Subcutaneous abdominal adipose tissue (tissue), 5 donors: ENCODE data around the gene PRSS22.

Experiments used
- H3K27ac ChIP-seq: one replicate; pipeline ENCODE4 v1.7.0; 2013; ENCODE audit warnings: low read depth, mild to moderate bottlenecking, inconsistent platforms, low read length, moderate library complexity
- H3K27me3 ChIP-seq, 5 donors: one replicate each; pipeline ENCODE4 v1.7.0; 2013; ENCODE audit warnings: low read length in 5 of 5, inconsistent platforms in 1 of 5; ENCODE audit not compliant: control insufficient read depth in 5 of 5, insufficient read depth in 4 of 5
- H3K36me3 ChIP-seq, 5 donors: one replicate each; pipeline ENCODE4 v1.7.0; 2013; ENCODE audit warnings: low read length in 5 of 5; ENCODE audit not compliant: control insufficient read depth in 5 of 5, insufficient read depth in 5 of 5
- H3K4me1 ChIP-seq, 5 donors: one replicate each; pipeline ENCODE4 v1.7.0; 2013; ENCODE audit warnings: low read length in 5 of 5, mild to moderate bottlenecking in 3 of 5, moderate library complexity in 1 of 5; ENCODE audit not compliant: control insufficient read depth in 5 of 5, insufficient read depth in 5 of 5
- H3K4me3 ChIP-seq, 5 donors: one replicate each; pipeline ENCODE4 v1.7.0; 2013; ENCODE audit warnings: low read length in 5 of 5, low read depth in 1 of 5
- H3K9ac ChIP-seq, 5 donors: one replicate each; pipeline ENCODE4 v1.7.0; 2013; ENCODE audit warnings: low read length in 5 of 5, mild to moderate bottlenecking in 4 of 5, moderate library complexity in 3 of 5
- H3K9me3 ChIP-seq, 5 donors: one replicate each; pipeline ENCODE4 v1.7.0; 2013; ENCODE audit warnings: low read length in 5 of 5; ENCODE audit not compliant: control insufficient read depth in 5 of 5
- donor health status: healthy.
- donor health status: healthy.
- donor health status: healthy.
- donor health status: healthy.
- donor health status: healthy.

PRSS22 gene

DNA sequence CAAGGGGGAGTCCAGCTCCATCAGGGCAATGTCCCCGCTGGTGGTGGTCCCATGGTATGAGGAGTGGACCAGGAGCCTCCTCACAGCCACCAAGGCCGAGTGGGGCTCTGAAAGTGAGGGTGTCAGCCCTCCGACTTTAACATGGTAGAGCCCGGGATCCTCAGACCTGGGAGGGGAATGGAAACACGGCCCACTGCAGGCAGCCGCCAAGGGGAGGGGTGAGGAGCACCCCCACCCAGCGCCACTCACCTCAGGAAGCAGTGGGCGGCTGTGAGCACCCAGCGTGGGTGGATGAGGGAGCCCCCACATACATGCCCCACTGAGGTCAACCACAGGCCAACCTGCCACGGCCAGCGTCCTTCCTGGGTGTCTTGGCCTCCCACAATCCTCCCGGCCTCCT lies 17.1 kb downstream of the PRSS22 start:
- H3K4me3 ChIP-seq = no peak overlapping the region
- H3K9ac ChIP-seq = no peak overlapping the region
- H3K9me3 ChIP-seq = no peaks in the 10 kb centered on the region
- H3K4me1 ChIP-seq = peaks cover 0 to 21% (median 12%) of the 10 kb centered on the region in 5 donors
- no peaks in the 10 kb centered on the region for H3K36me3 ChIP-seq
- no peak overlapping the region for H3K27ac ChIP-seq
- peaks cover 8 to 28% (median 21%) of the 10 kb centered on the region in 5 donors for H3K27me3 ChIP-seq

- Histone ChIP-seq H3K27ac (no peak overlapping the region), H3K4me1 (peaks cover 0 to 25% (median 12%) of the 10 kb centered on the region in 5 donors), H3K9me3 (no peaks in the 10 kb centered on the region), H3K27me3 (peaks cover 8 to 28% (median 24%) of the 10 kb centered on the region in 5 donors), H3K4me3 (no peak overlapping the region), H3K9ac (no peak overlapping the region), H3K36me3 (no peaks in the 10 kb centered on the region)
These were observed 18.1 kb downstream of the PRSS22 start for GRCh38 chr16:2839650-2840450.

DNA sequence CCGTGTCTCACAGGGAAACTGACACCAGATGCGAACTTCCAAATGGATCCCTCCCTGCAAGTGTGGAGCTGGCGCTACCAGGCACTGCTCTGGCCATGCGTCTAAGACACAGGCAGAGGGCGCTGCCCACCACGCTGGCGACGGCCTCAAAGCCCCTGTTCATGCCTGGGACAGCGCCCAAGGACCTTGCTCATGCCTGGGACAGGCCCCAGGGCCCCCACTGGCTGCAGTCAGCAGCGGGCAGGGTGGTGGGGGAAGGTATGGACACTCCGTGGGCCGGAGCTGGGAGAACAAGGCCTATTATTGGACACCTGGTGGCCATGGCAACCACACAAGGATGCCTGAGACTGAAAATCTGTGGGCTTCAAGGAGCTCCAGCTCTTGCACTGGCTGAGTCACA lies 19.0 kb downstream of the PRSS22 start:
- Histone ChIP-seq H3K9ac (no peak overlapping the region), H3K27me3 (peaks cover 8 to 28% (median 24%) of the 10 kb centered on the region in 5 donors), H3K27ac (no peak overlapping the region), H3K4me3 (no peak overlapping the region), H3K4me1 (peaks cover 0 to 25% (median 12%) of the 10 kb centered on the region in 5 donors), H3K36me3 (no peaks in the 10 kb centered on the region), H3K9me3 (no peaks in the 10 kb centered on the region)

GRCh38 chr16:2836646-2837508 lies 21.1 kb downstream of the PRSS22 start:
- H3K9me3 ChIP-seq = no peaks in the 10 kb centered on the region
- H3K4me1 ChIP-seq = peaks cover 0 to 16% (median 3%) of the 10 kb centered on the region in 5 donors
- no peak overlapping the region for H3K4me3 ChIP-seq
- H3K36me3 ChIP-seq = no peaks in the 10 kb centered on the region
- H3K27ac ChIP-seq = no peak overlapping the region
- H3K27me3 ChIP-seq = peaks cover 14 to 36% (median 31%) of the 10 kb centered on the region in 5 donors
- H3K9ac ChIP-seq = no peak overlapping the region

GRCh38 chr16:2835638-2836493 lies 22.1 kb downstream of the PRSS22 start:
- Histone ChIP-seq H3K27me3 (peaks cover 14 to 46% (median 36%) of the 10 kb centered on the region in 5 donors), H3K27ac (no peak overlapping the region), H3K9ac (no peak overlapping the region), H3K4me1 (peaks cover 0 to 9% (median 0%) of the 10 kb centered on the region in 5 donors), H3K36me3 (no peaks in the 10 kb centered on the region), H3K9me3 (no peaks in the 10 kb centered on the region), H3K4me3 (no peak overlapping the region)

GRCh38 chr16:2834968-2835367 lies 23.0 kb downstream of the PRSS22 start:
- Histone ChIP-seq H3K27me3 (peaks cover 14 to 44% (median 36%) of the 10 kb centered on the region in 5 donors), H3K27ac (no peak overlapping the region), H3K9ac (no peak overlapping the region)

DNA sequence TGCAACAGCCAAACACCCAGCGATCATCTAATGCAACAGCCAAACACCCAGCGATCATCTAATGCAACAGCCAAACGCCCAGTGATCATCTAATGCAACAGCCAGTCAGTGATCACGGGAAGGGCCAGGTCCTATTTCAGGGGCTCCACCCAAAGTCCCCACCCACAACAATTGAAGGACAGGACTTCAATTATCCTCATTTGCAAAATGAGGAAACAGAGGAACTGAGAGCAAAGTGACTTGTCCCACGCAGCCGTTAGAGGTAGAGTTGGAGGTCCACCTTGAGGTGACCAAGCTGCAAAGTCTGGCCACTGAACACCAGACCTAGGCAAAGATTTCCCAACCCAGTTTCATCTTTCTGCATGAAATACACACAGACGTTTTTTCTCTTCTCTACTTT lies 24.2 kb downstream of the PRSS22 start:
- Histone ChIP-seq H3K27ac (no peak overlapping the region), H3K27me3 (peaks cover 16 to 41% (median 37%) of the 10 kb centered on the region in 5 donors), H3K4me1 (peaks cover 0 to 12% (median 0%) of the 10 kb centered on the region in 5 donors), H3K36me3 (no peaks in the 10 kb centered on the region), H3K4me3 (no peak overlapping the region), H3K9me3 (no peaks in the 10 kb centered on the region), H3K9ac (no peak overlapping the region)

More at GRCh38 chr16:2834968-2835367, 23.0 kb downstream of the PRSS22 start:
- peaks cover 0 to 11% (median 0%) of the 10 kb centered on the region in 5 donors for H3K4me1 ChIP-seq
- no peaks in the 10 kb centered on the region for H3K9me3 ChIP-seq
- no peak overlapping the region for H3K4me3 ChIP-seq
- H3K36me3 ChIP-seq = no peaks in the 10 kb centered on the region

DNA sequence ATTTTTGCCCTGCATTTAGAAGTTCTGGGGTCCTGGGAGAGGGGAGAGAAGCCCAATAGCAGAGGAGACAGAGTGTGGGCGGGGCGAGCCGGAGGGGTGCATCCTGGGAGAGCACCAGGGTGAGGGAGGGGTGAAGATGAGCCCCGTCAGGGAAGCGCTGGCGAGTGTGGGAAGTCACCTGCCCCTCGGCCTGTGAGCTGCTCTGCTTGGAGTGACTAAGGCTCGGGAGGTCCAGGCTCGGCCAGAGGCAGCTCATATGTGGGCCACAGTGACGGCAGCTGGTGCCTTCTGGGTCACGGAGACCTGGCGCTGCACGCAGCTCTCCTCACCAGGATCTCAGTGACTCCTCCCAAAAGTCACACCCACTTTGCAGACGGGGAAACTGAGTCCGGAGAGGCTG lies 26.8 kb downstream of the PRSS22 start:
- Histone ChIP-seq H3K4me3 (no peak overlapping the region), H3K9ac (no peak overlapping the region), H3K36me3 (no peaks in the 10 kb centered on the region), H3K27me3 (peaks cover 13 to 37% (median 34%) of the 10 kb centered on the region in 5 donors), H3K4me1 (peaks cover 0 to 12% (median 0%) of the 10 kb centered on the region in 5 donors), H3K27ac (no peak overlapping the region), H3K9me3 (no peaks in the 10 kb centered on the region)

- H3K4me1 ChIP-seq = peaks cover 0 to 8% (median 0%) of the 10 kb centered on the region in 5 donors
- H3K9ac ChIP-seq = no peak overlapping the region
- H3K36me3 ChIP-seq = no peaks in the 10 kb centered on the region
- no peak overlapping the region for H3K27ac ChIP-seq
- H3K27me3 ChIP-seq = peaks cover 13 to 35% (median 31%) of the 10 kb centered on the region in 5 donors
- H3K9me3 ChIP-seq = no peaks in the 10 kb centered on the region
- H3K4me3 ChIP-seq = no peak overlapping the region
These were observed 27.6 kb downstream of the PRSS22 start for GRCh38 chr16:2830355-2830695.
